ENCODE measurements around the gene MED27. TPM values are rescaled to one million over a fixed set of nuclear protein-coding genes. Genes with fewer than 3 reads are reported as not detected.
"Not testable (repeated sequence)": the region's sequence is repeated elsewhere in the genome, so short reads cannot be mapped to it uniquely, and the experiment has no call there.

MED27 gene
- total RNA-seq, 1 donor from 2014 or later, result 28.2 TPM

DNA sequence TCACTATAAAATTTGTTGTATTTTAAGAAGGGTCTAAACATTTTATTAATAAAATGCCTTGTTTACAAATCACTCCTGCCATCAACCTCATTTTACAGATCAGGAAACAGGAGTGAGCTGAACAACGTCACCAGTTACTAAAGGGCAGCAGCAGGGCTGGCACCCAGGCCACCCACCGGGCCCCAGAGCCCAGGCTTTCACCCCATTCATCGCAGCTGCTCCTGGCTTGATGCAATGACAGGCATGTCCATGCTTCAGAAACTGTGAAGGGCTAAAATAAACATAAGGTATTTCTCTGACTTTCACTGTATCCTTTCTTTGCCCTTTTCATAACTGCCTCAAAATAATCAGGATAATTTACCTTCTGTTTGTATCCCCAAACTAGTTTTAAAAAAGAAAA, 18.1 kb downstream of the MED27 start:
- Mint-ChIP-seq H3K27ac (ENCODE audit: unreplicated experiment) (no peak overlapping the region), H3K4me1 (ENCODE audit: low read depth) (peaks cover 2% of the 10 kb centered on the region), H3K36me3 (ENCODE audit: low read depth) (peaks cover 8% of the 10 kb centered on the region), H3K27me3 (ENCODE audit: low read depth) (no peaks in the 10 kb centered on the region), H3K9me3 (ENCODE audit: low read depth) (no peaks in the 10 kb centered on the region), H3K4me3 (ENCODE audit: unreplicated experiment) (no peak overlapping the region)
- TF ChIP-seq, protein P1, sequence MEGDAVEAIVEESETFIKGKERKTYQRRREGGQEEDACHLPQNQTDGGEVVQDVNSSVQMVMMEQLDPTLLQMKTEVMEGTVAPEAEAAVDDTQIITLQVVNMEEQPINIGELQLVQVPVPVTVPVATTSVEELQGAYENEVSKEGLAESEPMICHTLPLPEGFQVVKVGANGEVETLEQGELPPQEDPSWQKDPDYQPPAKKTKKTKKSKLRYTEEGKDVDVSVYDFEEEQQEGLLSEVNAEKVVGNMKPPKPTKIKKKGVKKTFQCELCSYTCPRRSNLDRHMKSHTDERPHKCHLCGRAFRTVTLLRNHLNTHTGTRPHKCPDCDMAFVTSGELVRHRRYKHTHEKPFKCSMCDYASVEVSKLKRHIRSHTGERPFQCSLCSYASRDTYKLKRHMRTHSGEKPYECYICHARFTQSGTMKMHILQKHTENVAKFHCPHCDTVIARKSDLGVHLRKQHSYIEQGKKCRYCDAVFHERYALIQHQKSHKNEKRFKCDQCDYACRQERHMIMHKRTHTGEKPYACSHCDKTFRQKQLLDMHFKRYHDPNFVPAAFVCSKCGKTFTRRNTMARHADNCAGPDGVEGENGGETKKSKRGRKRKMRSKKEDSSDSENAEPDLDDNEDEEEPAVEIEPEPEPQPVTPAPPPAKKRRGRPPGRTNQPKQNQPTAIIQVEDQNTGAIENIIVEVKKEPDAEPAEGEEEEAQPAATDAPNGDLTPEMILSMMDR (IDR thresholded peaks at IDR 0.05), result no peak
- DNase-seq (ENCODE audit: low spot score), result no peak

DNA sequence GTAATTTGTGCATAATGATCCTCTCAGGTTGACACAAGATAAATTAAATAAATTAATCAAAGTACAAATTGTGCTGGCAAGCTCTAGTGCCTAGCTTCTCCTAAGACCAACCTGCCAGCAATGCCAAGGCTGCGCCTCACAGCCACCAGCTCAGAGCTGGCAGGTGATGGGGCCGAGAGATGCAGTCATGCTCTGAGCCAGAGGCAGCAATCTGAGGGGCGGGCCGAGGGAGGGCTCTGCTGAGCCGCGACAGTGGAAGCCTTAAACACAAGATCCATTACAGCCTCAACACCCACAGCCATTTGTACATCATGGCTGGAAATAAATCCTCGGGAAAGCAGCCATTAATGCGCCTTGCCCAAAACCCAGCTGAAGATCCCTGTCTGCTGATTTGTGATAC, 20.3 kb downstream of the MED27 start:
- H3K36me3 Mint-ChIP-seq (ENCODE audit: low read depth), result peaks cover 4% of the 10 kb centered on the region
- no peak overlapping the region for H3K27ac Mint-ChIP-seq (ENCODE audit: unreplicated experiment)
- TF ChIP-seq, protein P1 (IDR thresholded peaks at IDR 0.05), result no peak
- no peaks in the 10 kb centered on the region for H3K9me3 Mint-ChIP-seq (ENCODE audit: low read depth)
- no peak for DNase-seq (ENCODE audit: low spot score)
- no peak overlapping the region for H3K4me3 Mint-ChIP-seq (ENCODE audit: unreplicated experiment)
- no peaks in the 10 kb centered on the region for H3K27me3 Mint-ChIP-seq (ENCODE audit: low read depth)
- peaks cover 11% of the 10 kb centered on the region for H3K4me1 Mint-ChIP-seq (ENCODE audit: low read depth)

DNA sequence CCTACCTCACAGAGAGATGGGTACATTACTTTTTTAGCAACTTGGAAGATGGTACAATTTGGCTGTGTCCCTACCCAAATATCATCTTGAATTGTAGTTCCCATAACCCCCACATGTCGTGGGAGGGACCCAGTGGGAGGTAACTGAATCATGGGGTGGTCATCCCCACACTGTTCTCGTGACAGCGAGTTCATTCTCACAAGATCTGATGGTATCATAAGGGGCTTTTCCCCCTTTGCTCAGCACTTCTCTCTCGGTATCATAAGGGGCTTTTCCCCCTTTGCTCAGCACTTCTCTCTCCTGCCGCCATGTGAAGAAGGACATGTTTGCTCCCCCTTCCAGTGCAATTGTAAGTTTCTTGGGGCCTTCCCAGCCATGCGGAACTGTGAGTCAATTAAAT, 21.4 kb downstream of the MED27 start:
- H3K36me3 Mint-ChIP-seq (ENCODE audit: low read depth); H3K27ac Mint-ChIP-seq (ENCODE audit: unreplicated experiment); H3K27me3 Mint-ChIP-seq (ENCODE audit: low read depth); H3K4me3 Mint-ChIP-seq (ENCODE audit: unreplicated experiment); H3K9me3 Mint-ChIP-seq (ENCODE audit: low read depth); DNase-seq (ENCODE audit: low spot score): not testable (repeated sequence)
- peaks cover 11% of the 10 kb centered on the region for H3K4me1 Mint-ChIP-seq (ENCODE audit: low read depth)

DNA sequence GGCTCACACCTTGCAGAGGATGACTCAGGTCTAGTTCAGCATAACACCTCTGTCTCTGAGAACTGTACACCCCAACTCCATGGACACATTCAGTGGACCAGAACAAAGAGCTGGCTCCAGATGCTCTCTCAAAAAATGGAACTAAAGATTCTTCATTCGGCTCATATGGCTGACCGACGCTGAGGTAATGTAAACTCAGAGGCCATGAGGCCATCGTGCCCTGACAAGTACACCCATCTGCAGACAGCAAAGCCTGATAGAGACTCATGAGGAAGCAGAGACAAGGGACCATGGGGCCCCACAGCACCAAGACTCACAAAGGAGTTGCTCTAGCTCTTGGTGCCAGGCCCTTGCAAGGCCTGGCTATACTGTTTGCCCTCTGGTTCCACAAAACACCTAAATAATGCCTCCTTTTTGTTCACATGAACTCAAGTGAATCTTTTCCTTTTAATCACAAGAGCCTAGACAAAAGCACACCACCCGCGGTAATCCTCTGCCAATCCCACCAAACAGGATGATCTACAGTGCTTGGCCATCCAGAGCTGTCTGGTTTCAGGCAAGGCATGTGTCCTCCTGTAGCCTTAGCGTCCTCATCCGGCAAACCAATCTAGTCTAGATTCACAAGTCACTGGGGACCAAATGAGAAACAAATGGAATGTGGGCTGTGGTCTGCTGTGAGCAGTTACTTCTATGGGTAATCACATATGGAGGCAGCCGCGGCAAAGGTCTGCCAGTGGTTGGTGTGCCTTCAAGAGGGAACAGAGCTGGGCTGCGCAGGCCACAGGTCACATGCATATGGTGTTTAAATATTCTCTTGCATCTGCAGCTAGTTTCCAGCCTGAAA, 22.7 kb downstream of the MED27 start:
- DNase-seq (ENCODE audit: low spot score), result no peak
- H3K4me1 Mint-ChIP-seq (ENCODE audit: low read depth), result peaks cover 11% of the 10 kb centered on the region
- no peak overlapping the region for H3K4me3 Mint-ChIP-seq (ENCODE audit: unreplicated experiment)
- no peak overlapping the region for H3K27ac Mint-ChIP-seq (ENCODE audit: unreplicated experiment)
- TF ChIP-seq, protein P1 (IDR thresholded peaks at IDR 0.05), result no peak
- H3K36me3 Mint-ChIP-seq (ENCODE audit: low read depth), result peaks cover 4% of the 10 kb centered on the region
- H3K9me3 Mint-ChIP-seq (ENCODE audit: low read depth), result no peaks in the 10 kb centered on the region
- no peaks in the 10 kb centered on the region for H3K27me3 Mint-ChIP-seq (ENCODE audit: low read depth)

DNA sequence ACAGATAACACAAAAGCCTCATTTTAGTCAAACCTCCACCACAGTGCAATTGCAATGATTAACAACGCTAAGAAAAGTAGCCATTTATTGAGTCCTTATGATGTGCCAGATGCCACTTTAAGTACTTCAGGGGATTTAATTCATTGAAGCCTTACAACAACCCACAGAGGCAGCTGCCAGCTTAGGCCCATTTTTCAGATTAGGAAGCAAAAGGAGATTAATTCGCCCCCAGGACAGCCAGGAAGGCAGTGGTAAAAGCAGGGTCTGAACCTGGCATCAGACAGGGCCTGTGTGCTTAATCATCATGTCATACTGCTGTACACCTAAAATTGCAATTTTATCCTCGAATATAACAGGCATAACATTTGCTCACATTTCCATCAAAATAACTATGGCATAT, 23.9 kb downstream of the MED27 start:
- TF ChIP-seq, protein P1 (IDR thresholded peaks at IDR 0.05), result no peak
- H3K36me3 Mint-ChIP-seq (ENCODE audit: low read depth), result peaks cover 4% of the 10 kb centered on the region
- H3K27ac Mint-ChIP-seq (ENCODE audit: unreplicated experiment), result no peak overlapping the region
- no peaks in the 10 kb centered on the region for H3K27me3 Mint-ChIP-seq (ENCODE audit: low read depth)
- no peak overlapping the region for H3K4me3 Mint-ChIP-seq (ENCODE audit: unreplicated experiment)
- DNase-seq (ENCODE audit: low spot score), result no peak
- no peaks in the 10 kb centered on the region for H3K9me3 Mint-ChIP-seq (ENCODE audit: low read depth)
- peaks cover 10% of the 10 kb centered on the region for H3K4me1 Mint-ChIP-seq (ENCODE audit: low read depth)

DNA sequence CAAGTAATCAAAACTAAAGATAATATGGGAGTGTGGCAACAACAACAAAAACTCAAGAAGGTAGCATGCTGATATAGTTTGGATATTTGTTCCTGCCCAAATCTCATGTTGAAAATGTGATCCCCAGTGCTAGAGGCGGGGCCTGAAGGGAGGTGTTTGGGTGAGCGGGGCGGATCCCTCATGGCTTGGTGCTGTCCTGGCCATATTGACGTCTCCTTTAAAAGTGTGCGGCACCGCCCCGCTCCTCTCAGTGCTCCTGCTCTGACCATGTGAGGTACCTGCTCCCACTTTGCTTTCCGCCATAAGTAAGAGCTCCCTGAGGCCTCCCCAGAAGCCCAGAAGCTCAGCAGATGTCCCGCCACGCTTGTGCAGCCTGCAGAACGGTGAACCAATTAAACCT, 25.6 kb downstream of the MED27 start:
- H3K9me3 Mint-ChIP-seq (ENCODE audit: low read depth), result no peaks in the 10 kb centered on the region
- H3K4me3 Mint-ChIP-seq (ENCODE audit: unreplicated experiment), result no peak overlapping the region
- H3K27me3 Mint-ChIP-seq (ENCODE audit: low read depth), result no peaks in the 10 kb centered on the region
- H3K4me1 Mint-ChIP-seq (ENCODE audit: low read depth), result peaks cover 25% of the 10 kb centered on the region
- H3K27ac Mint-ChIP-seq (ENCODE audit: unreplicated experiment), result no peak overlapping the region
- TF ChIP-seq, protein P1 (IDR thresholded peaks at IDR 0.05), result no peak
- peaks cover 4% of the 10 kb centered on the region for H3K36me3 Mint-ChIP-seq (ENCODE audit: low read depth)
- no peak for DNase-seq (ENCODE audit: low spot score)

All from chondrocyte (in vitro differentiated cells).